ENCODE data around the gene TOMM7.

The TOMM7 gene

DNA sequence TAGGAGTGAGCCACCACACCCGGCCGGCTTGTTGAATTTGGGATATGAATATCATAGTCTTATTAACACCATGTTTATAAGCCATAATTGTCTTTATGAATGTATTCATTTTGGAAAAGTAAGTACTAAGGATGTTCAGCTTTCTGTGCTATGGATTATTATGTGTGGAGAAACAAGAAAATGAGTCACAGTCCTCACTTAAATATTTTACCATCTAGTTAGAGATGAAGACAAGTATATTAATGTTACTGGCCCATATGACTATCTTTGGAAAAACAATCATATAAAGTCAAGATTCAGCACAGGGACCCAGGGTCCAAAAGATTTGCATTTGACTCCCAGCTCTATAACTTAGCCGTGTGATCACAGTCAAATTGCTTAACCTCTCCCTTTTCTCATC is 9.8 kb upstream of the TOMM7 start:
- Histone ChIP-seq H3K4me1 (ENCODE audit: insufficient read depth, low read length, poor library complexity, severe bottlenecking) (no peaks in the 10 kb centered on the region), H3K9me3 (ENCODE audit: insufficient read depth, low read depth, low read length) (no peaks in the 10 kb centered on the region), H3K36me3 (ENCODE audit: insufficient read depth, low read length) (no peaks in the 10 kb centered on the region), H3K9ac (ENCODE audit: low read depth, low read length, poor library complexity, severe bottlenecking) (no peak overlapping the region), H3K9me2 (replicated peaks; ENCODE audit: low read depth, low read length) (no peaks in the 10 kb centered on the region), H3K4me2 (ENCODE audit: low read depth, low read length, poor library complexity, severe bottlenecking) (no peak overlapping the region), H3K79me2 (ENCODE audit: insufficient read depth, low read length) (no peaks in the 10 kb centered on the region), H2AFZ (ENCODE audit: low read length) (no peak overlapping the region), H4K20me1 (ENCODE audit: insufficient read depth, low read length, poor library complexity, severe bottlenecking) (no peaks in the 10 kb centered on the region), H3K4me3 (ENCODE audit: low read length, poor library complexity, severe bottlenecking) (no peak overlapping the region), H3K27me3 (ENCODE audit: insufficient read depth, low read length, poor library complexity, severe bottlenecking) (no peaks in the 10 kb centered on the region), H3F3A (ENCODE audit: low read depth) (no peaks in the 10 kb centered on the region)
- TF ChIP-seq EZH2phosphoT487 (IDR thresholded peaks at IDR 0.05; ENCODE audit: borderline replicate concordance): no peak
- TF ChIP-seq, protein P1, sequence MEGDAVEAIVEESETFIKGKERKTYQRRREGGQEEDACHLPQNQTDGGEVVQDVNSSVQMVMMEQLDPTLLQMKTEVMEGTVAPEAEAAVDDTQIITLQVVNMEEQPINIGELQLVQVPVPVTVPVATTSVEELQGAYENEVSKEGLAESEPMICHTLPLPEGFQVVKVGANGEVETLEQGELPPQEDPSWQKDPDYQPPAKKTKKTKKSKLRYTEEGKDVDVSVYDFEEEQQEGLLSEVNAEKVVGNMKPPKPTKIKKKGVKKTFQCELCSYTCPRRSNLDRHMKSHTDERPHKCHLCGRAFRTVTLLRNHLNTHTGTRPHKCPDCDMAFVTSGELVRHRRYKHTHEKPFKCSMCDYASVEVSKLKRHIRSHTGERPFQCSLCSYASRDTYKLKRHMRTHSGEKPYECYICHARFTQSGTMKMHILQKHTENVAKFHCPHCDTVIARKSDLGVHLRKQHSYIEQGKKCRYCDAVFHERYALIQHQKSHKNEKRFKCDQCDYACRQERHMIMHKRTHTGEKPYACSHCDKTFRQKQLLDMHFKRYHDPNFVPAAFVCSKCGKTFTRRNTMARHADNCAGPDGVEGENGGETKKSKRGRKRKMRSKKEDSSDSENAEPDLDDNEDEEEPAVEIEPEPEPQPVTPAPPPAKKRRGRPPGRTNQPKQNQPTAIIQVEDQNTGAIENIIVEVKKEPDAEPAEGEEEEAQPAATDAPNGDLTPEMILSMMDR (conservative IDR thresholded peaks at IDR 0.05; ENCODE audit: low read length): no peak

DNA sequence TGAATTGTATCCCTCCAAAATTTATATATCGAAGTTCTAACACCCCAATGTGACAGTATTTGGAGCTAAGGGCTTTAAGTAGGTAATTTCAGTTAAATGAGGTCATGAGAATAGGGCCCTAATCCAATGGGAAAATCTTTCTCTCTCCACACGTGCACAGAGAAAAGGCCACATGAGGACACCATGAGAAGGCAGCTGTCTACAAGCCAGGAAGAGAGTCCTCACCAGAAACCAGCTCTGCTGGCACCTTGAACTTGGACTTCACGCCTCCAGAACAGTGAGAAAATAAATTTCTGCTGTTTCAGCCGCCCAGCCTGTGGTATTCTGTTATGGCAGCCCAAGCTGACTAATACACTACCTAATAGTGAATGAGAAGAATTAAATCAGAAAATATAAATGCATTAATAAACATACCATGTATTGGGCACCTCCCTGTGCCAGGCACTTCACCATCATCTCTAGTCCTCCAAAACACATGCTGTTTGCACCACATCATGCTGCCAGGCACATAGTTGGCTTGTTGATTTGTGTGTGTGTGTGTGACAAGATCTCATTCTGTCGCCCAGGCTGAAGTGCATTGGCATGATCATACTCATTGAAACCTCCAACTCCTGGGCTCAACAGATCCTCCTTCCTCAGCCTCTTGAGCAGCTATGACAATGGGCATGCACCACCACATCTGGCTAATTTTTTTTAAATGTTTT is 9.1 kb upstream of the TOMM7 start:
- no peak overlapping the region for H3K4me3 ChIP-seq (ENCODE audit: low read length, poor library complexity, severe bottlenecking)
- no peaks in the 10 kb centered on the region for H3K36me3 ChIP-seq (ENCODE audit: insufficient read depth, low read length)
- 0 out of 2 replicates have a peak overlapping the region, but pooled peaks have one; percentile 15 for H2AFZ ChIP-seq (ENCODE audit: low read length)
- no peaks in the 10 kb centered on the region for H3K79me2 ChIP-seq (ENCODE audit: insufficient read depth, low read length)
- H3K4me2 ChIP-seq (ENCODE audit: low read depth, low read length, poor library complexity, severe bottlenecking): no peak overlapping the region
- H3K9ac ChIP-seq (ENCODE audit: low read depth, low read length, poor library complexity, severe bottlenecking): no peak overlapping the region
- H3K9me2 ChIP-seq (replicated peaks; ENCODE audit: low read depth, low read length): no peaks in the 10 kb centered on the region
- no peaks in the 10 kb centered on the region for H3F3A ChIP-seq (ENCODE audit: low read depth)
- H3K27me3 ChIP-seq (ENCODE audit: insufficient read depth, low read length, poor library complexity, severe bottlenecking): no peaks in the 10 kb centered on the region
- TF ChIP-seq, protein P1 (conservative IDR thresholded peaks at IDR 0.05; ENCODE audit: low read length): no peak
- TF ChIP-seq EZH2phosphoT487 (IDR thresholded peaks at IDR 0.05; ENCODE audit: borderline replicate concordance): no peak
- no peaks in the 10 kb centered on the region for H4K20me1 ChIP-seq (ENCODE audit: insufficient read depth, low read length, poor library complexity, severe bottlenecking)
- H3K9me3 ChIP-seq (ENCODE audit: insufficient read depth, low read depth, low read length): no peaks in the 10 kb centered on the region
- no peaks in the 10 kb centered on the region for H3K4me1 ChIP-seq (ENCODE audit: insufficient read depth, low read length, poor library complexity, severe bottlenecking)

DNA sequence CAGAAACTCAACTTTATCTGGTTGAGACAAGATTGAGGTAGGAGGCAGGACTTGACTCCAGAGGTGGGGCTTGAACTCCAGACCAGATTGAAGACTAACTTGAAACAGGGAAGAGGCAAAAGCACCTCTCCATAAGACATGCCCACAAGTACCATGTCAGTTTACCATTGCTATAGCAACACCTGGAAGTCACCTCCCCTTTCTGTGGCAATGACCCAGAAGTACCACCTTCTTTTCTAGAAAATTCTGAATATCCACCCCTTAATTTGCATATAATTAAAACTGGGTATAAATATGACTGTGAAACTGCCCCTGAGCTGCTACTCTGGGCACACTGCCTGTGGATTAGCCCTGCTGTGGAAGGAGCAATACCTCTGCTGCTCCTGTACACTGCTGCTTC is 4.9 kb upstream of the TOMM7 start:
- Histone ChIP-seq H3K4me1 (ENCODE audit: insufficient read depth, low read length, poor library complexity, severe bottlenecking) (peaks cover 15% of the 10 kb centered on the region), H3K36me3 (ENCODE audit: insufficient read depth, low read length) (no peaks in the 10 kb centered on the region), H3K9ac (ENCODE audit: low read depth, low read length, poor library complexity, severe bottlenecking) (no peak overlapping the region), H3K9me2 (replicated peaks; ENCODE audit: low read depth, low read length) (no peaks in the 10 kb centered on the region), H3K4me2 (ENCODE audit: low read depth, low read length, poor library complexity, severe bottlenecking) (no peak overlapping the region), H3K4me3 (ENCODE audit: low read length, poor library complexity, severe bottlenecking) (no peak overlapping the region), H3K9me3 (ENCODE audit: insufficient read depth, low read depth, low read length) (no peaks in the 10 kb centered on the region), H2AFZ (ENCODE audit: low read length) (no peak overlapping the region), H4K20me1 (ENCODE audit: insufficient read depth, low read length, poor library complexity, severe bottlenecking) (no peaks in the 10 kb centered on the region), H3K79me2 (ENCODE audit: insufficient read depth, low read length) (peaks cover 6% of the 10 kb centered on the region), H3F3A (ENCODE audit: low read depth) (no peaks in the 10 kb centered on the region), H3K27me3 (ENCODE audit: insufficient read depth, low read length, poor library complexity, severe bottlenecking) (no peaks in the 10 kb centered on the region)
- TF ChIP-seq, protein P1 (conservative IDR thresholded peaks at IDR 0.05; ENCODE audit: low read length): no peak
- no peak for TF ChIP-seq EZH2phosphoT487 (IDR thresholded peaks at IDR 0.05; ENCODE audit: borderline replicate concordance)
